EH (cell line): ENCODE data around the gene CLNK.

Experiments used
- DNase-seq: peaks from one replicate; pipeline ENCODE4 v3.0.0-alpha.2; 2015; ENCODE audit warnings: low read depth

The CLNK gene

DNA sequence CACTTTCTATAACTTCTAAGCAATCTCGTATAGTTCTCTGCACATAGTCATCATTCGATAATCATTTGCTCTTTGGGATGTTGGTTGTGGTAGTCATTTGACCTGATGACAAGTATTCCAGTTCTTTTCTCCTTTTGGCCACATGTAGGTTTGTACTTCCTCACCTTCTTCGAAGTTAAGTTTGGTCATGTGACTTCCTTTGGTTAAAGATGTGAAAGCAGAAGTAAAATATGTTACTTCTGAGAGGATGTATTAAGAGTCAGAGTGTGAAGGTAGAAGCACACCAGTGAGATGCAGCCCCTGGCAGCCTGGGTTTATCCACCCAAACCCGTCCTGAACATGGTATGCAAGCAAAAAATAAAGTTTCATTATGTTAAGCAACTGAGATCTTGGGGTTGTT is 178.5 kb downstream of the CLNK start:
- DNase-seq: no peak

- no peak for DNase-seq
Observed at GRCh38 chr4:10504570-10505179, 179.9 kb downstream of the CLNK start.

- no peak for DNase-seq
Observed at GRCh38 chr4:10502717-10503116, 181.9 kb downstream of the CLNK start.

GRCh38 chr4:10500776-10501175 is 183.8 kb downstream of the CLNK start:
- DNase-seq: no peak

DNA sequence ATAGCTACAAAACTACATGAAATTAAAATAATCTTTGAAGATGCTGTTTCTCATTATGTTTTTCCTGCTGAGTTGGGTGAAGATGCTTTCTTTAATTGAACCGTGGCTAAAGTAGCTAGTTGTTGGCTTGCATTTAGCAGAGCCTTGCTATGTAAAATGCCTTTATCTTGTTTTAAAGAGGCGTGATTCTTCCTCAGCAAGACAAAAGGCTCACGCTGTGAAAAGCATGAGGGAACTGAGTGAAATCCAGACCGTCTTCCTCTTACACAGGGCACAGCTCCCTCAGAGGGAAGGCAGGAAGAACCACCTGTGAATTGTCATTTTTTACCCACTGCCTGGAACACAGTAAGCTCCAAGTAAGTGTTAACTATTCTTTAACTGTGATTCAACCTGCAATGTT is 188.4 kb downstream of the CLNK start:
- no peak for DNase-seq

- DNase-seq: no peak
Observed at GRCh38 chr4:10495651-10496050, 188.9 kb downstream of the CLNK start.

DNA sequence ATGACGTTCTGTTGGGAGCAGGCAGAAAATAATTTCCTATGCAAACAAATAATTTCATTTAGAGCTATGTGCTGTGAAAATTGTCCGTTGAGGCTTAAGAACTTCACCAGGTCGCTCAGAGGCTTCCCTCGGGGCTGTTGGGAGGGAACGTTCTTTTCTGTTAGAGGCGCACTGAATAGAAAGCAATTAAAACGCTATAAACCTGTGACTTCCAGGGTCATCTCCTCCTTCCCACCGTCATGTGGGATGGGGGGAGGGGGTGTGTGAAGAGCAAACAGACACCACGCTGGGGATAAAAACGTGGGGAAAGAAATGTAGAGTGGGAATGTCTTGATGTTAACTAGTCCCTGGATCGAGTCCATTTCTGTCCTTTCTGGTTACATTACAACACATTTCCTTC is 192.1 kb downstream of the CLNK start:
- DNase-seq: no peak

DNA sequence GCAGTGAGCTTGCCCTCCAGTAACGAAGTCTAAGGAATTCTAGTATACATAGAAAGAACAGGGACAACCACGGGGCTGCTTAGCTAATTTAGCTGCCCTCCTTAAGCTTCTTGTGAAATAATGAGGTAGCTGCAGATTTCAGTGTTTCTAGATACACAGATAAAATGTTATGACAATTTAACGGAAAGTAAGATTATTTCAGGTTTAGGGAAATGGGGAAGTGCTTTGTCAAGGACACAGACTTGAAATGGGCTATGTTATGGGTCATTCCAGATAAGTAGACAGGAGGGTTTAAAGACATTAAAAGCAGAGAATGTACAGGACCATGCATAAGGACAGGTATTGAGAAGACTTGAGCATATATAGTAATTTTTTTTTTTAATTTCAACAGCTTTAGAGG is 193.2 kb downstream of the CLNK start:
- no peak for DNase-seq

DNA sequence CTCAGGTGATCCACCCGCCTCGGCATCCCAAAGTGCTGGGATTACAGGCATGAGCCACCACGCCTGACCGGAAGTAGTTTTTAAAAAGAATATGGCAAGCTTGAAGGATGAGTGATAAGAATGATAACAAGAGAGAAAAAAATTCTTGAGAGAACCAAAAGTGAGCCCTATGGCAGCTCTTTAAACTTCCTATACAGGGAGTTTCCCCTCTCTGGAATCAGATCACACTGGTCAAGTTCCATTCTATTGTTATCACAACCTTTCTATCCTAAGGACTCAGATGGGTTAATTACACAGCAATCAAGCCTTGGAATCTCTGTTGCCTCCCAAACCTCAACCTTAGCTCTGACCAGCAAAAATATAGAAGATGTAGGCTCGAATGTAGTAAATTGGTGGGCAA is 193.6 kb downstream of the CLNK start:
- DNase-seq: no peak

GRCh38 chr4:10482913-10483312 is 201.7 kb downstream of the CLNK start:
- DNase-seq: no peak

DNA sequence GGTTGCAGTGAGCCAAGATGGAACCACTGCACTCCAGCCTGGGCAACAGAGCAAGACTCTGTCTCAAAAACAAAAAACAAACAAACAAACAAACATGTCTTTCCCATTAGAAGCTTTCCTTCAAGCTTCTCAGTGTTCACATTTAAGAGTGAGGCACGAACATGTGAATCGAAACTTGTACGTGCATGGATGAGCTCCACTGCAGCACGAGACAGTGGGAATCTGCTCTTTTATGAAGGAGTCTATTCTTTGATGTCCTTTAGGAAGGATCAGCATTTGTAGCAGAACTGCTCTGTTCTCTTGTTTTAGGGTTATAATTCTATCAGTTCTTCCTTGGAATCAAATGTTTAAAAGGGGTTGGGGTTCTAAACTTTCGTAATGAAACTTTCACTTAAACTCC is 204.0 kb downstream of the CLNK start:
- DNase-seq: no peak

DNA sequence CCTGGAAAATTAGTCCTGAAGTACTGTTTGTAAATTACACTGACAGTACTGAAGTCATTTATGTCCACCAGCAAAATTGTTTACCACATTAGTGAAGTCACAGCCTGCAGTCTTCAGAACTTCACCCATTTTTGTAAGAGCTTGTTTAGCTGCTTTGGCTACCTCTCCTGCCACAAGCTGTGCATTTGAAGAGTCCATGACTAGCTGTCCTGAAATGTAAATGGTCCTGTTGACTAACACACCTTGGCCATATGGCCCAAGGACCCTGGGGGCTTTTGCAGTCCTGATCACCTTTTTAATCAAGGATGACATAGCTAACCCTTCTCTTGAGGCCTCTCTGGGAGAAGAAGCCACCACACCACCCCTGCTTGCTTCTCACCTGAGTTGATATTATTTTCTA is 205.9 kb downstream of the CLNK start:
- no peak for DNase-seq

DNA sequence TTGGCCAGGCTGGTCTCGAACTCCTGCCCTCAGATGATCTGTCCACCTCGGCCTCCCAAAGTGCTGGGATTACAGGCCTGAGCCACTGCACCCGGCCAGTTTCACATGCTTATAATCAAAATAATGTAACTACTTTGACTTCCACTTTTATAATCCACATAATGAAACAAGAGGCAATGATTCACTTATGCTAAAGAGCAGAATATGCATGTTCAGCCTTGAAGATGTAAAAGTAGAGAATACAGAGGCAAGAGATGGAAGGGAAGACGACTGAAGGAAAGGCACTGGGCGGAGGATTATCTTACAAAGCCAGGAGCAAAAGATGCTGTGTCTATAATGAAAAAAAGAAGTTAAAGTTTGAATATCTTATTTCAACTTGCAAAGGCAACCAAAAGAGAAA is 214.1 kb downstream of the CLNK start:
- DNase-seq: no peak

DNA sequence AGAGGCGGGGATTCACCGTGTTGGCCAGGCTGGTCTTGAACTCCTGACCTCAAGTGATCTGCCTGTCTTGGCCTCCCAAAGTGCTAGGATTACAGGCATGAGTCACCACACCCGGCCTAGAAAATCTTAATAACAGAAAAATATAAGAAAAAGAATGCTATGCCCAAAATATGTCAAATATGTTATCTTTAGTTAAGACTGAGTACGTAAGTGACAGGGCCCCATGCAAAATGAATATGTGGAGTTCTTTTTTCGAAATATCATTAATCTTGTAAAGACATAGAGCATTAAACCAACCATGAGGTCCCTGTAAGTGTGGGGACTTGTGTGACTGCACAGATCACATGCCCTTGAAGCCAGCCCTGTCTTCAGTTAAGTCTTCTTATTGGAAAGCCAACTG is 218.4 kb downstream of the CLNK start:
- DNase-seq: peak; percentile 21

DNA sequence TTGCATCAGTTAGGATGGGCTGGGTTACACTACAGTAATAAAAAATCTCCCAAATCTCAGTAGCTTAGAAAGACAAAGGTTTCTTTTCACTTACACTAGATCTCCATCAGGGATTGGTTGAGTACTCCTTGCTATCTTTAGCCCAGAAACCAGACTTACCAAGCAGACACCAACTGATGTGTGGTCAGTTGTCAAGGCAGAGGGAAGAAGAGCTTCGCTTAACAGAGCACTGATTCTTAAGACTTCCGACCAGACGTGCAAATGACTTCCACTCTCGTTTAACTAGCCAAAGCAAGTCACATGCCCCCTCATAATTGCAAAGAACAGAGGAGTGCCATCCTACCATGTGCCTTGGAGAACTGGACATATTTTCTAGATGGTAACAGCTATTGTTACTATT is 221.7 kb downstream of the CLNK start:
- no peak for DNase-seq

- no peak for DNase-seq
Observed at GRCh38 chr4:10461850-10462400, 222.6 kb downstream of the CLNK start.

DNA sequence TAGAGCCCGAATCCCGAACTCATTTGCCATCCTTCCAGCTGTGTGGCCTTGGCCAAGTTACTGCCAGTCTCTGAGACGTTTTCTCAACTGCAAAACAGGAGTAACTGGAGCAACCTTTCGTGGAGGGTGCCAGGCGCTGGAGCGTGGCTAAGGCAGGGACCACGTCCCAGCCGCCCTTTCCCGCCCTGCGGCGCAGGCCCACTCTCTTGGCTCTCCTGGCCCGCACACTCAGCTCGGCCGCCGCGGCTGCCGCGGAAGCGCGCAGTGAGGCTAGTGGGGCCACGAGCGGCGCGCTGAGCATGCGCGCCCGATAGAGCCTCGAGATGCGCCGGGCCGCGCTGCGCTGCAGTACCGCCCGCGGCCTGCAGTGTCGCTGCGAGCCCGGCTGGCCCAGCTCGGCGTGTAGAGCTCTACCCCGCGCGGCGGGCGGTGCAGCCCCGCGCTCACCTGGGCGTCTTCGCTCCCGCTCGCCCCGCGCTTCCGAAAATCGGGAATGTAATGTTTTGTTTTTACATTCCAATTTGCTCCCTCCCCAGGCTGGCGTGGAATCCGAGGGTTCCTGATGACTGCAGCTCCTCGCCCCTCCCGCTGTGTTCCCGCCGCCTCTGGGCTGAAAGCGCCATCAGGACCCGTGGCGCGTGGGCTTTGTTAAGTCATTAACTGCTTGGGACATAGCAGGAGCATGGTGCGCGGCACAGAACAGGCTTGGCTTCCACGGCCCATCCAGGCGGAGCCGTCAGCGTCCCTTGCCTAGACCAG is 223.3 kb downstream of the CLNK start:
- peak; percentile 69 for DNase-seq

DNA sequence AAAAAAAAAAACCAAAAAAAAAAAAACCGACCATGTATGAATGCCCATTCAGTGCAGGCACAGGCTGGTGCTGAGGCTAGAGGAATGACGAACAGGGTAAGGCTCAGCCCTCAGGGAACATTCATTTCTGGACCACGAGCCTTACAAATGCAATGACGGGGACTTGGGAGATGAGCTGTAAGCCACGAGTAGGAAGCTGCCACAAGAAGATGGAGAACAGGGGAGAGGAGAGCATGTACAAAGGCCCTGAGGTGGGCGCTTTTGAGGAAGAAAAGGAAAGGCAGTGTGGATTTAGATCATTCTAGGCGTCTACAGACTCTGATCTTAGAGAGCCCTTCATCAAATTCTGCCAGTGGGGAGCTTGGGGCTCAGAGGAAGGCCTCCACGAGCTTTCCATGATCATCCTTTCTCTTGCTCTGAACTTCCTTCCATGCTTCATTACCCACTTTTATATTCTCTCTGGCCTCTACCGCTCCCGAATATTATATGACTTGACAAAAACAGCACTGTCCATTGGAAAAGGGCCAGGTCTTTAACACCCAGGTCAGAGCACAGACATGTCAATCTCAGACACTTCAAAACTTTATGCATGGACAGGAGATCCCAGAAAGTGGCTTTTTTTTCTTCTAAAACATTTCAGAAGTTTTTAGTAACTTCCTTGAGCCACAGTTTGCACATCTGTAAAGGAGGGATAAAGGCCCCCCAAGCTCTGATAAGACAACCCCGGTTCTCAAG is 224.1 kb downstream of the CLNK start:
- no peak for DNase-seq

GRCh38 chr4:10459305-10459704 is 225.3 kb downstream of the CLNK start:
- DNase-seq: no peak

GRCh38 chr4:10458177-10458576 is 226.4 kb downstream of the CLNK start:
- no peak for DNase-seq

GRCh38 chr4:10457255-10457801 is 227.2 kb downstream of the CLNK start, which contains the start of gene ZNF518B:
Gene ZNF518B, minus strand, starts transcription at chr4:10457426. Its CDS starts 11,098 bp downstream, at chr4:10446328.
- peak; percentile 67 for DNase-seq

- DNase-seq: peak; percentile 72
Observed at GRCh38 chr4:10456595-10457254, 227.8 kb downstream of the CLNK start.
